Measurements from ENCODE around the gene TNRC6C.
A peak's percentile ranks its signal among the peaks of the same experiment; 100 is the strongest.

The TNRC6C gene, protein sequence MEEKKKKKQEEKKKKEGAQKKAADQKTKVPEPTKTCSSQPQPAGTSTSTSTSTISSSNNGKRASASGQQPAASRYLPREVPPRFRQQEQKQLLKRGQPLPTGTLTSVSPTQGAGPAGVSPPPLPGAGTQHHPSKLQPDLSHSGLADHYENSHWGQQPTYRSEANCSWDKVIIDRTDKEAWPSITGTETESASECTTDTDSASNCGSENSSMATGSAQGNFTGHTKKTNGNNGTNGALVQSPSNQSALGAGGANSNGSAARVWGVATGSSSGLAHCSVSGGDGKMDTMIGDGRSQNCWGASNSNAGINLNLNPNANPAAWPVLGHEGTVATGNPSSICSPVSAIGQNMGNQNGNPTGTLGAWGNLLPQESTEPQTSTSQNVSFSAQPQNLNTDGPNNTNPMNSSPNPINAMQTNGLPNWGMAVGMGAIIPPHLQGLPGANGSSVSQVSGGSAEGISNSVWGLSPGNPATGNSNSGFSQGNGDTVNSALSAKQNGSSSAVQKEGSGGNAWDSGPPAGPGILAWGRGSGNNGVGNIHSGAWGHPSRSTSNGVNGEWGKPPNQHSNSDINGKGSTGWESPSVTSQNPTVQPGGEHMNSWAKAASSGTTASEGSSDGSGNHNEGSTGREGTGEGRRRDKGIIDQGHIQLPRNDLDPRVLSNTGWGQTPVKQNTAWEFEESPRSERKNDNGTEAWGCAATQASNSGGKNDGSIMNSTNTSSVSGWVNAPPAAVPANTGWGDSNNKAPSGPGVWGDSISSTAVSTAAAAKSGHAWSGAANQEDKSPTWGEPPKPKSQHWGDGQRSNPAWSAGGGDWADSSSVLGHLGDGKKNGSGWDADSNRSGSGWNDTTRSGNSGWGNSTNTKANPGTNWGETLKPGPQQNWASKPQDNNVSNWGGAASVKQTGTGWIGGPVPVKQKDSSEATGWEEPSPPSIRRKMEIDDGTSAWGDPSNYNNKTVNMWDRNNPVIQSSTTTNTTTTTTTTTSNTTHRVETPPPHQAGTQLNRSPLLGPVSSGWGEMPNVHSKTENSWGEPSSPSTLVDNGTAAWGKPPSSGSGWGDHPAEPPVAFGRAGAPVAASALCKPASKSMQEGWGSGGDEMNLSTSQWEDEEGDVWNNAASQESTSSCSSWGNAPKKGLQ (N-terminal part only)

DNA sequence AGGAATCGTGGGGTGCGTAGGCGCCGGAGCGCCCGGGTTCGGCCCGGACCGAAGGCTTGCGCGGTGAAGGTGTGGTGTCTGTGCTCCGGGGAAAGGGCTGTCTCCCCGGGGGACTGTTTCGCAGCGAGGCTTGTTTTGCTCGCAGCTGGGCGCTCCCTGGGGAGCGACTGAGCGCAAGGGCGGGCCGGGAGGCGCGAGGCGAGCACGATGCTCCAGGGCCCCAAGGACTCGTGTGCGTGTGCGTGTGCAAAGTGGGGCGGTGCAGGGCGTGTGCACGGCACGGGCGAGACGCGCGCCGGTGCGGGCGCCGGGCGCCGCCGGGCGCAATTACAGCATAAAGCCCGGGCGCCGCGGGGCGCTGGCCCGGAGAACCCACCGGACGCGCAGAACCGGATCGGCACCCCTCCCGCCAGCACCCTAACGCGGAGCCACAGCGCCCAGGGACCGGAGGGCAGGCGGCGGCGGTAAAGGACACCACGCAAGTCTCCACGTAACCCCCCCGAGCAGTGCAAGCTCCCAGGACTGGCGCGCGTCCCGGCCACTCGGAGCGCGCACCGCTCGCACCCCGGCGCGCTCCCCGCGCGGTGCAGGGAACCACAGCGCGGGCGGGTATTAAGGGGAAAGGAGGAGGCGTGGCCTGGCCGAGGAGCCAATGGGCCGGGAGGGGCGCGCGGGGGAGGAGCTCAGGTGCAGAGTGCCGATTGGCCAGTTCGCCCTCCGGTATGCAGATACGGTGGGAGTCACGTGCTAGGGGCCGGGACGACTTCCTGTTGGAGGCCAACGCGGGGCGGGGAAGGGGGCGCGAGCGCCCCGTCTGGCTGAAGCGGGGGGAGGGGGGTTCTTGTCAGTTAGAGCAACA, at the start of gene TNRC6C:
Gene TNRC6C (plus strand): TSS at position 847 of the 859 bp plus-strand sequence. CDS start 45,504 bp downstream, outside the sequence.
- DNase-seq = peak; percentile 100

DNA sequence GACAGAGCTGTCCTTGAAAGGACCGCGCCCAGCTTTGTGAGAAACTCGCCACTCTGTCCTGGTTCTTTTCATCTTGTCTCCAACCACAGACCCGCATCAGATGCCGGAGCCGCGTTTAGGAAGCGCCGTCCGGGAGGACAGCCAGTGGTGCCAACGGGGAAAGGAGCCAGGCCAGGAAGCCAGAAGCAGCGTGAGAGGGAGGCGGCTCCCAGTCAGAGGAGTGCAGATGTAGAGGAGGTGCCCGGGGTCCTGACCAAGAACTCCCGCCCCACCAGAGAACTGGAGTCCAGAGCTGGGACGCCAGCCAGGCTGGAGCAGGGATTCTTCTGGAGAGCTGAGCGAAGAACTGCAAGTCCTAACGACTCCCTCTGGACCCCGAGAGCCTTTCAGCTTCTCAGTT, 49.3 kb upstream of the TNRC6C start:
- no peak for DNase-seq

DNA sequence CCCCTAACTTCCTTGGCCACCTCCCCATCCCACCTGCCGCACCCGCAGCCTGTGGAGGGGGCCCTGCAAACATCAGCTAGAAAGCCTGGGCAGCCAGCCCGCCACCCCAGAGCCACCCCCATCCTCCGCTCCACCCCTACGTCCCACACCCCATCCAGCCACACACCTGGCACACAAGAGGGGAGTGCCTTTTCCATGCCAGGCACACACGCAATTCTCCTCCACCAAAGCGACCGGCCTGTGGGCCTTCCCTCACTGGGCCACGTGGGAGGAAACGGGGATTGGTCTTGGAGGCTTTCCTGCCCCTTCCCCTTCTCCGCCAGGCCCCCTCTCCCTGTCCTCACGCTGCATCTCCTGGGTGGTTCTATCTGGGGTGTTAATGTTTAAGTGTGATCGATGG, 48.7 kb upstream of the TNRC6C start:
- no peak for DNase-seq

DNA sequence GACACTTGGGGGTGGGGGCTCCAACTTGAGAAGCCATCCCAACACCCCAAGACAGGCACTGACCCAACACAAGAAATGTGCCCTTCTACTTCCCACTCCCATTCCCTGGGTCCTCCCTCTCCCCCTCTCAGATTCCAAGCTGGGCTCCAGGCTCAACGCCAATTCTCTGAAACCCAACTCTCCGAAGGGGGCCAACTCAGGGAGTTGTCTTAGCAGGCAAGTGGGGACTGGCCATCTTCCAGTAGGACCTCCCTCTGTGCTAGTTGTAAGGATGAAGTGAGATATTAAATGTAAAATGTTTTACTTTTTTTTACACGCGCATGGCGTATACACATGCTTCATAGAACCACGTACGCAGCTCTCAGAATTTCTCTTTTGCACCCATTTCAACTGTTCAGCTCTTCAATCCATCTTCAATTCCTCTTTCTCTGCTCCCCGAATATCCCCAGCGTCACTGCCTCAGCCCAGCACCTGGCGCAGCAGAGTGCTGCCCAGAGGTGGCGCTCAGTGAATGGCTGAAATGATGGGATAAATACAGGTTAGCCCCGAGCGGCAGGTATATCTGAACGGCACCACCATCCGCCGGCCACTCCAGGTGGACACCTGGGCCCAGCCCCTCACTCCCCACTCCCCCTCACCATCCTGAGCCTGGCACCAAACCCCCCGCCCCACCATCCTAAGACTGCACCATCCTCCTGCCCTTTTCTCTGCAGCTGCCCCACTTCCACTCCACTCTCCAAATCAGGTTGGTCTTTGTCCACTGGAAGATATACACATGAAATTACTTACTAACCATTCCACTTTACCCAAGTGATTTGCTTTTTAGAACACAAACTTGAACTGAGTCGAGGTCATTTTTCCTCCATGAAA, 43.9 kb upstream of the TNRC6C start:
- no peak for DNase-seq

DNA sequence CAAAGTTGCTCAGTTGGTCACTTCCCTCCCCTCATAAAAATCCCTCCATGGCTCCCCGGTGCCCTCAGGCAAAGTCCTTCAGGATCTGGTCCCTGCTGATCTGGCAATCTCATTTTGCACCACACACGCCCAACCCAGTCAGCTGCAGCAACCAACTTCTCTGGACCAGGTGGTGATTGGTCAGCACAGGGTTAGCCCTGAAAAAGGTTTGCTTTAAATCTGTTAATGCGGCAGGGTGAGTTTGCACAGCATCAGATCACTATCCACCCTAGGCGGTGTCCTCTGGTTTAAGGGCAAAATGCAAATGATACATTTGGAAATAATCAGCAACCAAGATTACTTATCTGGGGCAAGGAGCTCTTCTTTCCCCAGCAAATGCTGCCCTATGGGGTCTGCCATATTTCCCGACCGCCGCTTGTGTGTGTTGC, 42.9 kb upstream of the TNRC6C start:
- DNase-seq = no peak

DNA sequence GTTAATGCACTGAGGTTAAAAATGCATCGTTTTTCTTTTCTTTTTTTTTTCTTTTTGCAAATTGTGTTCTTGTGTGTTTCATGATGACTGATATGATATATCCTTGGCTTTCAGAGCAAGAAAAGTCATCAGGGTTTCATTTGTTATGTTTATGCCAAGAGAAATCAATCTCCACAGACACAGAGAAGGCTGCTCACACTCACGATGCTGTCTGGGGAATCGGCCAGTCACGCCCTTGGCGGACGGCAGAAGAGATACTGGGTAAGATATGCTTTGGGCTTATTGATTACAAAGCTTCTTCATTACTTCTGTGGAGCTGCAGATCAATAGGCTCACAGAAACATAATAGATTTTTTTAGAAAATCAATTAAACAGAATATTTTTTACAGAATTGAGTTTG, 42.2 kb upstream of the TNRC6C start:
- no peak for DNase-seq

DNA sequence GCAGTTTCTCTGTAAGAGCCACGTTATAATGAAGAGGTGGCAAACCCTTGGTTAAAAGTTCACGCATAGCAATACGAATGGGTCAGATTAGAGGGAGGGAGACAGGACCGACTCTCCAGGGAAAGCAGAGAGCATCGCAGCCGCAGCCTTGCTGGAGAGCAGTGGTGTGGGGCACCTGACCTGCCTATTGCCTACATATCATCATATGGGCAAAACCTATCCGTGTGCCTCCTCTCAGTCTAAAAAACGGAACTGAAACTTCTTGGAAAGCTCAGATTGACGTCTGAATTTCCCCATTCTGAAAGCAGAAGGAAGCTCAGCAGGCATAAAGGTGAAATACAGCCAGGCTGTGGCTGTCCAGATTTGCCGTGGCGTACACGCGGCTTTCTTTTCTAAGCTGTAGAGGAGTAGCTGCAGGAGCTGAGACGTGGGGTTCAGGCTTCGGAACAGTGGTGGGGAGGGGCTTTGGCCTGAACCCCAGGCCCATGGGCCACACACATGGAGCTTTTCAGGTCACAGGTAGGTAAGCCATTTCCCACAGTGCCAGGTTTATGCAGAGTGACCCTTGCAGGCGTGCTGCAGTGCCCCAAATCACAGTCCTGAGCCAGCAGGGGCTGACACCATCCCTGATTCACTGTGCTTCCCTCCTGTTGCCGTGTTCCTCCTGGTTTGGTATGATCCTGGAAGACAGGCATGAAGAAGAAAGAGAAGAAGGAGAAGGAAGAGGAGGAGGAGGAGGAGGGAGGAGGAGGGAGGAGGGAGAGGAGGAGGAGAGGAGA, 41.6 kb upstream of the TNRC6C start:
- no peak for DNase-seq

DNA sequence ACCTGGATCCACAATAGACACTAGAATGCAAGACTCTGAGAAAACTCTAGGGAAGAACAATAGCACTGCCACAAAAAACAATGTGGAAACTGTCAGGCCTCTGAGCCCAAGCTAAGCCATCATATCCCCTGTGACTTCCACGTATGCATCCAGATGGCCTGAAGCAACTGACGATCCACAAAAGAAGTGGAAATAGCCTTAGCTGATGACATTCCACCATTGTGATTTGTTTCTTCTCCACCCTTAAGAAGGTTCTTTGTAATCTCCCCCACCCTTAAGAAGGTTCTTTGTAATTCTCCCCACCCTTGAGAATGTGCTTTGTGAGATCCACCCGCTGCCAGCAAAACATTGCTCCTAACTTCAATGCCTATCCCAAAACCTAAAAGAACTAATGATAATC, 39.2 kb upstream of the TNRC6C start:
- DNase-seq = no peak

DNA sequence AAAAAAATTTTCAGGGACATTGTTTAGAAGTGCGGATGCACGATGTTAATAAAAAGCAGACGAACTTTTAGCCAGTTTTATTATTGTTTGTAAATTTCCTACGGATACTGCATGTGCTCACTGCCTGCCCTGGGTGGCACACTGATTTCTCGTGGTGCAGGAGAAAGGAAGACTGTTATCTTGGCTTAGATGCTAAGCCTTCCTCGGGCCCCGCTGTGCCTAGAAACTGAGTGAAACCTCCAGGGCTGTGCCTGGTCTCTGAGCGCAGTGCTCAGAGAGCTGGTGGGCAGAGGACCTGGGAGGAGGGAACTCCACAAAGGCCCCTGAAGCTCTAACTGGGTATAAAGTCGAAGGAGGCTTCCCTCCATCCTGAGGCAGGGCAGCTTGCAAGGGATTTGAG, 35.4 kb upstream of the TNRC6C start:
- no peak for DNase-seq

DNA sequence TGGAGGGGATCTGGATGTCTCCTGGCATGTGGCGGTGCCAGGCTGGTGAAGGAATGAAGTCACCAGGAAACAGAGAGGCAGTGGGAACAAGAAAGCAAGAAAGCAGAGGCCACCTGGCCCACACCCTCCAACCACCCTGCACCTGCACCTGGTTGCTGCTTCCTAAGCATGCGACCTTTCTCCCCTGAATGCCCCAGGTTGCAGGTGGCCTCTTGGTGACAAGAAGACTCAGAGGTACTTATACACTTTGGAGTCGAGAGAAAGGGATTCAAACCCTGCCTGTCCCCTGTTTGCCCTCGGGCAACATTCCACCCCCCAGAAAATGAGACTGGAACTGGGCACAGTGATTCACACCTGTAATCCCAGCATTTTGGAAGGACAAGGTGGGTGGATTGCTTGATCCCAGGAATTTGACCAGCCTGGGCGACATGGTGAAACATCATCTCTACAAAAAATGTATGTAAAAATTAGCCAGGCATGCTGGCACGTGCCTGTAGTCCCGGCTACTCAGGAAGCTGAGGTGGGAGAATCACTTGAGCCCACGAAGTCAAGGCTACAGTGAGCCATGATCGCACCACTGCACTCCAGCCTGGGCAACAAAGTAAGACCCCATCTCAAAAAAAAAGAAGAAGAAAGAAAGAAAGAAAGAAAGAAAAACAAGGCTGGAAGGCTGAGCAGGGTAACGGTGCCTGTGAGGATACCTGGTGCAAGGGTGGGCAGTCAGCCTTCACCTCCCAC, 34.6 kb upstream of the TNRC6C start:
- peak; percentile 54 for DNase-seq

DNA sequence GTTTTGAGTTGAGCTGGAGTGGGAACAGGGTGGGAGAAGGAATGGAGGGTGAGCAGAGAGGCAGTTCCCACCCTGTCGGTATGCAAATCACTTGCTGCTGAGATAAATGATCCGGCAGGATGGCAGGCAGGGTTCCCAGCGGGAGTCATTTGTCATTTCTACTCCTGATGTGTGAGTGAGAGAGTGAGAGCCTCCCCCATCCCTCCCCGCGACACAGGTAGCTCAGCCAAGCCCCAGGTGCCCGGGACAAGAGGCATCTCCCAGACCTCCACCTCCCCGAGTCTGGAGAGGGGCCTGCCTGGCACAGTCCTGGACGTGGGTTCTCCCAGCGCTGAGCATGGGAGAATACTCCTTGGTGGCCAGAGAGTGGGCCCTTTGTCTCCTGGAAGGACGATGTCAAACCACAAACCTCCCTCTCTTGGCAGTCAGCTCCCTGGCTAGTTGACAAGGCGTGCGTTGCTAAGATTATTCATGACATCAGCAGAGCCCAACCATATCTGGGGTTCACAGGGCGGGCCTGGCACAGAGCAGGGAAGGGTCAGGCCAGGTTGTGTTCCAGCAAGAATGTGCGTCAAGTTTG, 33.7 kb upstream of the TNRC6C start:
- peak; percentile 55 for DNase-seq

DNA sequence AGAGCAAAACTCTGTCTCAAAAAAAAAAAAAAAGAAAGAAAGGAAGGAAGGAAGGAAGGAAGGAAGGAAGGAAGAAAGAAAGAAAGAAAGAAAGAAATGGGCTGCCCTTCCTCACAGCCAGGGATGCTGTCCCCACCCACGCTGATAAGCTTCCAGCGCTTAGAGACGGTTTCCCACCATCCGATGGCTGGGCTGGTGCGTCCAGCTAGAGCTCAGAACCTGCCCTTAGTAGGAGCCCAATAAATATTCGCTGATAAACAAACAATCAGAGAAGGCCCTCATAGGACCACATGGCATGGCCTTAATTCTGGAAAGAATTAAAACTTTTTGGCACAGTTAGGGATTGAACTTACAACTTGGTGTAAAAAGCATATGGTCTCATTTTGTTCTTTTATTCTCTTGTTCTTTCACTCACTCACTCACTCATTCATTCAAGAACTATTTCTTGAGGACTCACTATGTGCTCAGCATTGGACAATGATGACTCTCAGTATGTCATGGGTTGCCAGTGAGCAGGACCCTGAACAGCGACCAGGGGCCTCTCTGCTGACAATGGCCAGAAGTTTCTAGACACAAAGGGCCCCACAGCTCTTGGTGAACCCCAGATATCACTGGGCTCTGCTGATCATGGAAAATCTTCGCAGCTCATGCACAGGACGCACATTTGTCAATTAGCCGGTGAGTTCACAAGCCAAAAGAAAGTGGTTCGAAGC, 32.5 kb upstream of the TNRC6C start:
- DNase-seq = no peak

DNA sequence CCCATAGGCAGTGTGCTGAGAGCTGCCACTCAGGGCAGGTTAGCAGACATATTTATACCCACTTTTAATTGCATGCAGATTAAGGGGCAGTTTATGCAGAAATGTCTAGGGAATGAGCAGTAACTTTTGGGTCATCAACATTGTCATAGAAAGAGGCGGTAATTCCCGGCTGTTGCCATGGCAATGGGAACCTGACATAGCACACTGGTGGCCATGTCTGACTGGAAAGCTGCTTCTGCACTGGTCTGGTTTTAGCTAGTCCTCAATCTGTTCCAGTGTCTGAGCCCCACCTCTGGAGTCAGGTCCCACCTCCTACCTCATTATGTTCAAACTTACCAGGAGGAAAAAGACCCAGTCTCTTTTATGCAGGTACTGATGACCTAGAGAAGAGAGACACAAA, 31.5 kb upstream of the TNRC6C start:
- no peak for DNase-seq

DNA sequence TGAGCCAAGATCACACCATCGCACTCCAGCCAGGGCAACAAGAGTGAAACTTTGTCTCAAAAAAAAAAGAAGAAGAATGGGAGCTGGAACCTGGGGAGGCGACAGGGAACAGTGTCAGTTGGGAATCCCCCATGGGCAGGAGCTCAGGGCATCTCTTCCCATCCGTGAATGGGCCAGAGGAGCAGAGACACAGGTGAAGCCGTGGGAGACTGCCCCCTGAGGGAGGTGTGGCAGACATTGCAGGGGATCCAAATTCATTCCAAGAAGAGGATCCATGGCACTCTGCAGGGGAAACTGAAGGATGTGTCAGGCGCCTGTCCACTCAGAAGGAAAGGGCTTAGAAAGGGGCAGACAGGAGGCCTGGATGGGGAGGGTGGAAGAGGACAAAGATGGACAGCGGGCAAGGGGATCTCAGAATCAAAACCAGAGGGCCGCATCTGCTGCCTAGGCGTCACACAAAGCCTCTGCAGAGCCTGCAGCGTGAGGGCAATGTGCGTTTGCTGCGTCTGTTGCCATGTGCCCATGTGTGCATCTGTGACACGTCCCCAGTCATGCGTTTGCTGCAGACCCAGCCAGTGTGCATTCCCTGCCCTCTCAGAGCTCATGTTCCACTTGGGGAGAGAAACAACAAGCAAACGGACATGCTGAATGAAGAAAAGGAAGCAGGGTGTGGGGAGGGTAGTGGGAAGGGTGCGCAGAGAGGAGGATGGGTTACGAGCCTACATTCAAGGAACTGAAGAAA, 30.6 kb upstream of the TNRC6C start:
- peak; percentile 53 for DNase-seq

DNA sequence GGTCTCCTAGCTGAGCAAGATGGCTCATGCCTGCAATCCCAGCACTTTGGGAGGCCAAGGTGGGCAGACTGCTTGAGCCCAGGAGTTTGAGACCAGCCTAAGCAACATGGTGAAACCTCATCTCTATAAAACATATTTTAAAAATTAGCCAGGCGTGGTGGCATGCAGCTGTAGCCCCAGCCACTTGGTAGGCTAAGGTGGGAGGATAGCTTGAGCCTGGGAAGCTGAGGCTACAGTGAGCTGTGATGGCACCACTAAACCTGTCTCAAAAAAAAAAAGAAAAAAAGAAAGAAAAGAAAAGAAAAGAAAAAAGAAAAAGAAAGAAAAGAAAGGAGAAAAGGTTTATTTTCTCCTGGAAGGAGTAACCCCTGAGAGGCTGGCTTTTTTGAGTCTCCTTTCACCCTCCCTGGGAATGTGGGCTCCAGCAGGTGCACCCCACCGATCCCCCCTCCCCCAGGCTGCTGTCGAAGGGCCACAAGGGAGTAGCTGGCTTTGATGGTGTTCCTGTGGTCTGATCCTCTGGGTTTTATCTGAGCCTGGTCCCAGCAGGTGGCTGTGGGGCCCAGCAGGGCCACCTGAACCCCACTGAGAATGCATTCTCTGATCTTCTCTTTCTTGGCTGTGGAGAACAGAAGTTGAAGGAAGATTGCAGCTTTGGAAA, 29.9 kb upstream of the TNRC6C start:
- peak; percentile 41 for DNase-seq

DNA sequence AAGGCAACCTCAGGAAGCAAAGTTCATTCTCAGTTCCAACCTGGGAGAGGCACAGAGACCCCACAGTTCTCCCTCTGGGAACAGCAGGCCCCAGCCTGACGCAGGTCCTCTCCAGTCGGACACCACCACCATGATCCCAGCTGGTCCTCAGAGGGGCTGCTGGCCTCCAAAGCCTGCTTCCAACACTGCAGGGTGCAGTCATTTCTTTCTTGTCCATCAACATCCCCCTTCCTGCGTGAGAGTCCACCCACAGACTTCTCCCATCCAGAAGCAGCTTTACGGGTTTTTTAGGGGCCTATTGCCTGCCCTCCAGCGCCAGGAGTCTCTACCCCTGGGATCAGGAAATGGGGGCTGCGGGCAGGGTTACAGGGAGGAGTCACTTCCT, 29.3 kb upstream of the TNRC6C start:
- no peak for DNase-seq

DNA sequence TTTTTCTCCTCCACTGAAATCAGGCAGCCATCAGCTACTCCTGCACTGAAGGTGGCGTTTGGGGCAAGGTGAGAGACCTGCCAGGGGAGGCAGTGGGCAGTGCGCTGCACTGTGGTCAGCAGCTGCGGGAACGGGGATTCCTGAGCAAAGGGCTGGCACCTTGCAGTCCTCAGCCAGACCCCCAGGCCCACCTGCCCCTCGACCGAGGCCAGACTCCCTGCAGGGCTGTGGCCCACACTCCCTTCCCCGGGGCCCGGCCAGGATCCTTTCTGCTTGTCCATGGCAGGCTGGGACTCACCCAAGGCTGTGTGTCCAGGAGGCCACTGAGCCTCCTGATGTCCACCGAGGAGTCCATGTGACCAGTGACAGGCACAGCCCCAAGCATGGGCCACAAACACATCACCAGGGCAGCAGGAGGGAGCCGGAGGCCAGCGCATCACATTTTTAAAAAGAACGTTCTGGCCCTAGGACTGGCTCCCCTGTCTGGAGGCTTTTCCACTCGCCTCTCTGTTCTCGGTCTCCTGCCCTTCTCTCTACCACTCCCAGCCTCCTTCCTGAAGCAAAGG, 28.5 kb upstream of the TNRC6C start:
- DNase-seq = peak; percentile 53

All from islet precursor cell (in vitro differentiated cells).